ENCODE measurements around the gene EPGN. TPM values are rescaled to one million over a fixed set of nuclear protein-coding genes. Genes with fewer than 3 reads are reported as not detected.
"Not testable (repeated sequence)": the region's sequence is repeated elsewhere in the genome, so short reads cannot be mapped to it uniquely, and the experiment has no call there.

Gene EPGN
- total RNA-seq, 1 donor from 2014 or later, result not detected

- no peak for DNase-seq (ENCODE audit: low spot score)
These were observed 31.2 kb downstream of the EPGN start for GRCh38 chr4:74339501-74339900.

DNA sequence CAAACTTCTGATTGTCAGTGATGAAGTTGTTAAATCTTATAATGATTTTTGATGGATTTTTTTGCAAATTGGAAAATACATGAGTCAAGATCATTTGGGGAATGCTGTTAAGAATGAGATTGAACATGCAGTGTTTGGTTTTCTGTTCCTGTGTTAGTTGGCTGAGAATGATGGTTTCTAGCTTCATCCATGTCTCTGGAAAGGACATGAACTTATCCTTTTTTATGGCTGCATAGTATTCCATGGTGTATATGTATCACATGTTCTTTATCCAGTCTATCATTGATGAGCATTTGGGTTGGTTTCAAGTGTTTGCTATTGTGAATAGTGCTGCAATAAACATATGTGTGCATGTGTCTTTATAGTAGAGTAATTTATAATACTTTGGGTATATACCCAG is 32.2 kb downstream of the EPGN start:
- not testable (repeated sequence) for DNase-seq (ENCODE audit: low spot score)

- DNase-seq (ENCODE audit: low spot score), result no peak
These were observed 35.8 kb downstream of the EPGN start for GRCh38 chr4:74344031-74344430.

- DNase-seq (ENCODE audit: low spot score), result no peak
These were observed 45.6 kb downstream of the EPGN start for GRCh38 chr4:74353858-74354257.

GRCh38 chr4:74357965-74358364 is 49.7 kb downstream of the EPGN start:
- no peak for DNase-seq (ENCODE audit: low spot score)

DNA sequence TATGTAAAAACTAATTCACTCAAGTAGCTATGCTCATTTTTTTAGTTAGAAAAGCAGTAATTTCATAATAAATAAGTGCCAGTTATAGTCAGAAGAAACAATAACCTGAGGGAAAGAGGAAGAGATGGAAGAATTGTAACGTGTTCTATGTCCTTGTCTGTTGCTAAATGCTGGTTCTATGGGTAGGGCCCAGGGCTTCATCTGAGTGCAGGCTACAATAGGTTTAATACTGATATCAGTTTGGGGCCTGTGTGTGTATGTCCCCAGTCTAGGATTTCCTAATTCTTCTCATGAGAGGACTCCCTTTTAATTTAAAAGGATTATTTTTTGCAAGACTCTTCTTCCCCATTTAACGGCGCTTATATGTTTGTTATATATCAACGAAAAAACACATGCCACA is 53.4 kb downstream of the EPGN start:
- no peak for DNase-seq (ENCODE audit: low spot score)

DNA sequence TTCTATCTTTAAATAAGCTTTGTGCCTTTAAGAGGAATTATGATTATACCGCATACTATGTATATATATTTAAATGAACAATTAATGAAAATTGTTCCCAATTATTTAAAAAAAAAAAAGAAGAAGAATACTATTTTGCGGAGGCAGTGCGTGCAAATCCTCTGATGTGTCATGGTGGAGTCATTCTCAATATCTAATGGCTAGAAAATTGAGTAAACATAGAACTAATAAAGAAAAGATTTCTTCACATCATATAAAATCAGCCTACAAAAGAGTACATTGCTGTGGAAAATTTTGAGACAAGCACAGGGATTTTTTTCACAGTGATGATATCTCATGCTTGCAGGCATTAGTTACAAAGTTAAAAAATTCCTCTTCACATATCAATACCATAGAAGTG is 54.1 kb downstream of the EPGN start:
- no peak for DNase-seq (ENCODE audit: low spot score)

DNA sequence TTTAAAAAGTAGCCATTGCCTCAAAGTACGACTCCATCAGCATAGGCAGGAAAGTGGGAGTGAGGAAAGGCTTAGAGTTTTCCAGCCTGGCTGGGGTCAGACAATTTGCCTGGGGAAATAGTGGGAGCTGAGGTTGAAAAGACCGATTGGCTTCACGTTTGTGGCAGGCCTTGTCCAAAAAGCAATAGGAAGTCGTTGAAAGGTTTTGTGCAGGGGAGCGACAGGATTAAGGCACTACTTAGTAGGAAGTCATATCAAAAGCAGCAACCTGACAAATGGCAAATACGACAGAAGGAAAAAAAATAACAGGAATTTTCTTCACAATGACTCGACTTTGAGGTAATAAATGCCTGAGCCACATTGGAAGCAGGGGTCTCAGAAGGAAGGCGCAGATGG is 56.0 kb downstream of the EPGN start:
- DNase-seq (ENCODE audit: low spot score), result no peak

GRCh38 chr4:74364652-74365491 is 56.6 kb downstream of the EPGN start, which contains the start of gene EREG:
Gene EREG, plus strand, starts transcription at chr4:74365145. Its CDS starts 164 bp downstream, at chr4:74365309.
- DNase-seq (ENCODE audit: low spot score), result peak; percentile 18

- peak; percentile 22 for DNase-seq (ENCODE audit: low spot score)
These were observed 57.5 kb downstream of the EPGN start for GRCh38 chr4:74365761-74366160.

Other genes with a start within 250 kb of the EPGN start
- 2.8 TPM for gene CXCL2, start 209.3 kb upstream of the EPGN start, total RNA-seq
- gene MTHFD2L, start 150.4 kb upstream of the EPGN start, total RNA-seq, result 6.8 TPM
- gene EREG, start 56.7 kb downstream of the EPGN start, total RNA-seq, result 5.7 TPM
- gene AREG, start 136.7 kb downstream of the EPGN start, total RNA-seq, result 9.9 TPM